ENCODE measurements around the gene ZNF813.

DNA sequence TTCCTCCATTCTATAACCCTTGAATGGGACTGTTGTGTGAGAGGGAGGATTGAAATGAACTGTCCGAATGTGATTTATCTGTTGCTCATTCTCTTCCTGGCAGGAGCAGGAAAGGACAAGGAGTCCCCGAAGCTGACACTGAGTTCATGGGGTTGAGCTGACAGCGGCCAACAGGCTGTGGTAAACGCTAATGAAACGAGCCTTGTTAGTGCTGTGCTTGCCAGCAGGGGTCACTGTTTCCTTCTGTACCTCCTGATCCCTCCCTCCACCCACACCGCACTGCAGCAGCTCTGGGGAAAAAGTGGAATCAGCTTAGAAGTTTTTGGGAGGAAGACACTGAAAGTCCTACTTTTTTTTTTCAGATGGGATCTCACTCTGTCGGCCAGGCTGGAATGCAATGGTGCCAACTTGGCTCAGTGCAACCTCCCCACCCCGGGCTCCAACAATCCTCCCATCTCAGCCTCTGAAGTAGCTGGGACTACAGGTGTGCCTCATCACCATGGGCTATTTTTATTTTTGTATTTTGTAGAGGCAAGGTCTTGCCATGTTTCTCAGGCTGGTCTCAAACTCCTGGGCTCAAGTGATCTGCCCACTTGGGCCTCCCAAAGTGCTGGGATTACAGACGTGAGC is 42.5 kb upstream of the ZNF813 start:
- TF ChIP-seq, protein P1, sequence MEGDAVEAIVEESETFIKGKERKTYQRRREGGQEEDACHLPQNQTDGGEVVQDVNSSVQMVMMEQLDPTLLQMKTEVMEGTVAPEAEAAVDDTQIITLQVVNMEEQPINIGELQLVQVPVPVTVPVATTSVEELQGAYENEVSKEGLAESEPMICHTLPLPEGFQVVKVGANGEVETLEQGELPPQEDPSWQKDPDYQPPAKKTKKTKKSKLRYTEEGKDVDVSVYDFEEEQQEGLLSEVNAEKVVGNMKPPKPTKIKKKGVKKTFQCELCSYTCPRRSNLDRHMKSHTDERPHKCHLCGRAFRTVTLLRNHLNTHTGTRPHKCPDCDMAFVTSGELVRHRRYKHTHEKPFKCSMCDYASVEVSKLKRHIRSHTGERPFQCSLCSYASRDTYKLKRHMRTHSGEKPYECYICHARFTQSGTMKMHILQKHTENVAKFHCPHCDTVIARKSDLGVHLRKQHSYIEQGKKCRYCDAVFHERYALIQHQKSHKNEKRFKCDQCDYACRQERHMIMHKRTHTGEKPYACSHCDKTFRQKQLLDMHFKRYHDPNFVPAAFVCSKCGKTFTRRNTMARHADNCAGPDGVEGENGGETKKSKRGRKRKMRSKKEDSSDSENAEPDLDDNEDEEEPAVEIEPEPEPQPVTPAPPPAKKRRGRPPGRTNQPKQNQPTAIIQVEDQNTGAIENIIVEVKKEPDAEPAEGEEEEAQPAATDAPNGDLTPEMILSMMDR (optimal IDR thresholded peaks at IDR 0.05 in 1 of 3, IDR thresholded peaks at IDR 0.05 in 1 of 3, conservative IDR thresholded peaks at IDR 0.05 in 1 of 3; ENCODE audit: extremely low read depth in 1 of 3, insufficient read depth in 2 of 3, low read length in 3 of 3), result peak; percentile 62 to 82 (median 78)
- no peak for TF ChIP-seq EZH2 (IDR thresholded peaks at IDR 0.05; ENCODE audit: low read length)

All from keratinocyte (primary cell).